ENCODE measurements around the gene SLC66A2.
A peak's percentile ranks its signal among the peaks of the same experiment; 100 is the strongest.
"Not testable (repeated sequence)": the region's sequence is repeated elsewhere in the genome, so short reads cannot be mapped to it uniquely, and the experiment has no call there.

Gene SLC66A2

GRCh38 chr18:79951545-79952455 lies at the start of gene SLC66A2:
Gene SLC66A2 (minus strand): TSS chr18:79951653. CDS start chr18:79950926, 727 bp downstream.
- H3K36me3 ChIP-seq (ENCODE audit: control insufficient read depth in 2 of 2, insufficient read depth in 2 of 2, low read length in 2 of 2) = peaks cover 0 to 6% of the 10 kb centered on the region in 2 donors
- peak within 1 kb of the TSS; percentile 86 to 91 for H3K27ac ChIP-seq (ENCODE audit: low read depth in 2 of 2, low read length in 2 of 2)
- peaks cover 32 to 54% of the 10 kb centered on the region in 2 donors for H3K4me1 ChIP-seq (ENCODE audit: control insufficient read depth in 2 of 2, insufficient read depth in 2 of 2, low read length in 2 of 2)
- peak within 1 kb of the TSS; percentile 77 to 87 for H3K9ac ChIP-seq (ENCODE audit: low read depth in 1 of 2, low read length in 2 of 2)
- H3K27me3 ChIP-seq (ENCODE audit: control insufficient read depth in 2 of 2, insufficient read depth in 2 of 2, low read length in 2 of 2) = no peaks in the 10 kb centered on the region
- peak within 1 kb of the TSS; percentile 71 to 83 for H3K4me3 ChIP-seq (ENCODE audit: low read length in 2 of 2)
- no peaks in the 10 kb centered on the region for H3K9me3 ChIP-seq (ENCODE audit: control insufficient read depth in 2 of 2, low read length in 2 of 2)

GRCh38 chr18:80000877-80001276 lies 49.4 kb upstream of the SLC66A2 start:
- Histone ChIP-seq H3K4me1 (ENCODE audit: control insufficient read depth in 2 of 2, insufficient read depth in 2 of 2, low read length in 2 of 2) (no peaks in the 10 kb centered on the region), H3K36me3 (ENCODE audit: control insufficient read depth in 2 of 2, insufficient read depth in 2 of 2, low read length in 2 of 2) (no peaks in the 10 kb centered on the region), H3K9me3 (ENCODE audit: control insufficient read depth in 2 of 2, low read length in 2 of 2) (no peaks in the 10 kb centered on the region), H3K4me3 (ENCODE audit: low read length in 2 of 2) (no peak overlapping the region), H3K27ac (ENCODE audit: low read depth in 2 of 2, low read length in 2 of 2) (no peak overlapping the region), H3K27me3 (ENCODE audit: control insufficient read depth in 2 of 2, insufficient read depth in 2 of 2, low read length in 2 of 2) (no peaks in the 10 kb centered on the region), H3K9ac (ENCODE audit: low read depth in 1 of 2, low read length in 2 of 2) (no peak overlapping the region)

- H3K27ac ChIP-seq (ENCODE audit: low read depth in 2 of 2, low read length in 2 of 2); H3K4me3 ChIP-seq (ENCODE audit: low read length in 2 of 2); H3K4me1 ChIP-seq (ENCODE audit: control insufficient read depth in 2 of 2, insufficient read depth in 2 of 2, low read length in 2 of 2); H3K9ac ChIP-seq (ENCODE audit: low read depth in 1 of 2, low read length in 2 of 2); H3K9me3 ChIP-seq (ENCODE audit: control insufficient read depth in 2 of 2, low read length in 2 of 2); H3K27me3 ChIP-seq (ENCODE audit: control insufficient read depth in 2 of 2, insufficient read depth in 2 of 2, low read length in 2 of 2); H3K36me3 ChIP-seq (ENCODE audit: control insufficient read depth in 2 of 2, insufficient read depth in 2 of 2, low read length in 2 of 2): not testable (repeated sequence)
Observed at GRCh38 chr18:79999701-80000100, 48.2 kb upstream of the SLC66A2 start.

GRCh38 chr18:79991494-79991893 lies 40.0 kb upstream of the SLC66A2 start:
- Histone ChIP-seq H3K27ac (ENCODE audit: low read depth in 2 of 2, low read length in 2 of 2) (no peak overlapping the region), H3K36me3 (ENCODE audit: control insufficient read depth in 2 of 2, insufficient read depth in 2 of 2, low read length in 2 of 2) (no peaks in the 10 kb centered on the region), H3K4me3 (ENCODE audit: low read length in 2 of 2) (no peak overlapping the region), H3K27me3 (ENCODE audit: control insufficient read depth in 2 of 2, insufficient read depth in 2 of 2, low read length in 2 of 2) (no peaks in the 10 kb centered on the region), H3K4me1 (ENCODE audit: control insufficient read depth in 2 of 2, insufficient read depth in 2 of 2, low read length in 2 of 2) (peaks cover 9 to 16% of the 10 kb centered on the region in 2 donors), H3K9ac (ENCODE audit: low read depth in 1 of 2, low read length in 2 of 2) (no peak overlapping the region), H3K9me3 (ENCODE audit: control insufficient read depth in 2 of 2, low read length in 2 of 2) (no peaks in the 10 kb centered on the region)

GRCh38 chr18:79989195-79989497 lies 37.7 kb upstream of the SLC66A2 start:
- H3K27ac ChIP-seq (ENCODE audit: low read depth in 2 of 2, low read length in 2 of 2) = peak overlapping the region; percentile 95
- H3K9ac ChIP-seq (ENCODE audit: low read depth in 1 of 2, low read length in 2 of 2) = peak overlapping the region; percentile 89 to 92
- peaks cover 11 to 17% of the 10 kb centered on the region in 2 donors for H3K4me1 ChIP-seq (ENCODE audit: control insufficient read depth in 2 of 2, insufficient read depth in 2 of 2, low read length in 2 of 2)
- H3K9me3 ChIP-seq (ENCODE audit: control insufficient read depth in 2 of 2, low read length in 2 of 2) = no peaks in the 10 kb centered on the region
- peaks cover 0 to 11% of the 10 kb centered on the region in 2 donors for H3K36me3 ChIP-seq (ENCODE audit: control insufficient read depth in 2 of 2, insufficient read depth in 2 of 2, low read length in 2 of 2)
- H3K4me3 ChIP-seq (ENCODE audit: low read length in 2 of 2) = peak overlapping the region; percentile 84 to 93
- no peaks in the 10 kb centered on the region for H3K27me3 ChIP-seq (ENCODE audit: control insufficient read depth in 2 of 2, insufficient read depth in 2 of 2, low read length in 2 of 2)

- no peaks in the 10 kb centered on the region for H3K27me3 ChIP-seq (ENCODE audit: control insufficient read depth in 2 of 2, insufficient read depth in 2 of 2, low read length in 2 of 2)
- peak within 1 kb of the TSS; percentile 84 to 93 for H3K4me3 ChIP-seq (ENCODE audit: low read length in 2 of 2)
- H3K9ac ChIP-seq (ENCODE audit: low read depth in 1 of 2, low read length in 2 of 2) = peak within 1 kb of the TSS; percentile 89 to 92
- H3K36me3 ChIP-seq (ENCODE audit: control insufficient read depth in 2 of 2, insufficient read depth in 2 of 2, low read length in 2 of 2) = peaks cover 0 to 11% of the 10 kb centered on the region in 2 donors
- peak within 1 kb of the TSS; percentile 95 for H3K27ac ChIP-seq (ENCODE audit: low read depth in 2 of 2, low read length in 2 of 2)
- H3K9me3 ChIP-seq (ENCODE audit: control insufficient read depth in 2 of 2, low read length in 2 of 2) = no peaks in the 10 kb centered on the region
- H3K4me1 ChIP-seq (ENCODE audit: control insufficient read depth in 2 of 2, insufficient read depth in 2 of 2, low read length in 2 of 2) = peaks cover 11 to 17% of the 10 kb centered on the region in 2 donors
Observed at GRCh38 chr18:79988451-79989194, 37.2 kb upstream of the SLC66A2 start, which contains the start of gene TXNL4A. Gene TXNL4A (minus strand): TSS chr18:79988563. CDS start chr18:79988392, 171 bp downstream.

- Histone ChIP-seq H3K27ac (ENCODE audit: low read depth in 2 of 2, low read length in 2 of 2) (peak overlapping the region; percentile 95), H3K9me3 (ENCODE audit: control insufficient read depth in 2 of 2, low read length in 2 of 2) (no peaks in the 10 kb centered on the region), H3K4me1 (ENCODE audit: control insufficient read depth in 2 of 2, insufficient read depth in 2 of 2, low read length in 2 of 2) (peaks cover 11 to 17% of the 10 kb centered on the region in 2 donors), H3K27me3 (ENCODE audit: control insufficient read depth in 2 of 2, insufficient read depth in 2 of 2, low read length in 2 of 2) (no peaks in the 10 kb centered on the region), H3K4me3 (ENCODE audit: low read length in 2 of 2) (peak overlapping the region; percentile 84 to 93), H3K9ac (ENCODE audit: low read depth in 1 of 2, low read length in 2 of 2) (peak overlapping the region; percentile 83 to 92), H3K36me3 (ENCODE audit: control insufficient read depth in 2 of 2, insufficient read depth in 2 of 2, low read length in 2 of 2) (peaks cover 0 to 11% of the 10 kb centered on the region in 2 donors)
Observed at GRCh38 chr18:79988071-79988450, 36.6 kb upstream of the SLC66A2 start.

- H3K27me3 ChIP-seq (ENCODE audit: control insufficient read depth in 2 of 2, insufficient read depth in 2 of 2, low read length in 2 of 2) = no peaks in the 10 kb centered on the region
- peak overlapping the region in 1 of 2 donors; percentile 95 for H3K27ac ChIP-seq (ENCODE audit: low read depth in 2 of 2, low read length in 2 of 2)
- no peaks in the 10 kb centered on the region for H3K9me3 ChIP-seq (ENCODE audit: control insufficient read depth in 2 of 2, low read length in 2 of 2)
- H3K4me3 ChIP-seq (ENCODE audit: low read length in 2 of 2) = peak overlapping the region; percentile 84 to 93
- H3K36me3 ChIP-seq (ENCODE audit: control insufficient read depth in 2 of 2, insufficient read depth in 2 of 2, low read length in 2 of 2) = peaks cover 0 to 11% of the 10 kb centered on the region in 2 donors
- H3K4me1 ChIP-seq (ENCODE audit: control insufficient read depth in 2 of 2, insufficient read depth in 2 of 2, low read length in 2 of 2) = peaks cover 11 to 17% of the 10 kb centered on the region in 2 donors
- H3K9ac ChIP-seq (ENCODE audit: low read depth in 1 of 2, low read length in 2 of 2) = peak overlapping the region; percentile 83 to 92
Observed at GRCh38 chr18:79987566-79987965, 36.1 kb upstream of the SLC66A2 start.

GRCh38 chr18:79986726-79987125 lies 35.3 kb upstream of the SLC66A2 start:
- H3K9me3 ChIP-seq (ENCODE audit: control insufficient read depth in 2 of 2, low read length in 2 of 2) = no peaks in the 10 kb centered on the region
- H3K27me3 ChIP-seq (ENCODE audit: control insufficient read depth in 2 of 2, insufficient read depth in 2 of 2, low read length in 2 of 2) = no peaks in the 10 kb centered on the region
- peaks cover 11 to 17% of the 10 kb centered on the region in 2 donors for H3K4me1 ChIP-seq (ENCODE audit: control insufficient read depth in 2 of 2, insufficient read depth in 2 of 2, low read length in 2 of 2)
- H3K9ac ChIP-seq (ENCODE audit: low read depth in 1 of 2, low read length in 2 of 2) = peak overlapping the region; percentile 83 to 92
- H3K36me3 ChIP-seq (ENCODE audit: control insufficient read depth in 2 of 2, insufficient read depth in 2 of 2, low read length in 2 of 2) = peaks cover 0 to 15% of the 10 kb centered on the region in 2 donors
- H3K27ac ChIP-seq (ENCODE audit: low read depth in 2 of 2, low read length in 2 of 2) = no peak overlapping the region
- H3K4me3 ChIP-seq (ENCODE audit: low read length in 2 of 2) = peak overlapping the region; percentile 0 to 93

GRCh38 chr18:79985172-79985571 lies 33.7 kb upstream of the SLC66A2 start:
- H3K4me1 ChIP-seq (ENCODE audit: control insufficient read depth in 2 of 2, insufficient read depth in 2 of 2, low read length in 2 of 2) = peaks cover 11 to 17% of the 10 kb centered on the region in 2 donors
- H3K9ac ChIP-seq (ENCODE audit: low read depth in 1 of 2, low read length in 2 of 2) = no peak overlapping the region
- H3K4me3 ChIP-seq (ENCODE audit: low read length in 2 of 2) = no peak overlapping the region
- peaks cover 0 to 15% of the 10 kb centered on the region in 2 donors for H3K36me3 ChIP-seq (ENCODE audit: control insufficient read depth in 2 of 2, insufficient read depth in 2 of 2, low read length in 2 of 2)
- no peak overlapping the region for H3K27ac ChIP-seq (ENCODE audit: low read depth in 2 of 2, low read length in 2 of 2)
- H3K9me3 ChIP-seq (ENCODE audit: control insufficient read depth in 2 of 2, low read length in 2 of 2) = no peaks in the 10 kb centered on the region
- H3K27me3 ChIP-seq (ENCODE audit: control insufficient read depth in 2 of 2, insufficient read depth in 2 of 2, low read length in 2 of 2) = no peaks in the 10 kb centered on the region

All from mucosa of rectum (tissue), 2 donors.